OCI-LY7 (cell line): ENCODE data around the gene NEUROG1. TPM values are rescaled to one million over a fixed set of nuclear protein-coding genes. Genes with fewer than 3 reads are reported as not detected.

Experiments
- BruUV-seq: library from RNA; stranded (reverse); fragments of 400-500 nt; replicated peaks from 2 replicates; lab custom pipeline; 2021; lab: Mats Ljungman, UMichigan
- CTCF ChIA-PET: fragments of 300-600 bp; sonication (Branson Sonifier 250); formaldehyde crosslinking; loops from one replicate; lab custom pipeline; 2022; ENCODE audit warnings: antibody characterized with exemption; ENCODE audit not compliant: unreplicated experiment; lab: Charles Lee
- POLR2A ChIA-PET: fragments of 300-600 bp; sonication (Branson Sonifier 250); formaldehyde crosslinking; loops from one replicate; lab custom pipeline; 2022; ENCODE audit warnings: antibody characterized with exemption; lab: Charles Lee
- DNase-seq: peaks from one replicate; pipeline ENCODE4 v3.0.0-alpha.2; 2015; ENCODE audit warnings: low spot score
- H2AFZ ChIP-seq: fragments of 200-600 bp; sonication (generic), shearing (Covaris generic); 2 replicates; pipeline ENCODE4 v1.6.1; 2014; ENCODE audit warnings: mild to moderate bottlenecking, antibody characterized with exemption, low read length, moderate library complexity
- H3K27ac ChIP-seq: fragments of 200-600 bp; sonication (generic); 2 replicates; pipeline ENCODE4 v1.5.1; 2014; ENCODE audit warnings: mixed run types, low read depth, mild to moderate bottlenecking, moderate library complexity, low read length, inconsistent platforms; ENCODE audit not compliant: poor library complexity, severe bottlenecking
- H3K36me3 ChIP-seq: fragments of 200-600 bp; sonication (generic); 2 replicates; pipeline ENCODE4 v1.6.1; 2014; ENCODE audit warnings: mild to moderate bottlenecking, antibody characterized with exemption, low read length, moderate library complexity, mixed read lengths; ENCODE audit not compliant: insufficient read depth
- H3K4me1 ChIP-seq: fragments of 200-600 bp; sonication (generic); 2 replicates; pipeline ENCODE4 v1.5.1; 2014; ENCODE audit warnings: mild to moderate bottlenecking, low read length; ENCODE audit not compliant: insufficient read depth, poor library complexity, severe bottlenecking
- H3K4me2 ChIP-seq: fragments of 200-600 bp; sonication (generic); 2 replicates; pipeline ENCODE4 v1.6.1; 2014; ENCODE audit warnings: mild to moderate bottlenecking, low read length
- H3K4me3 ChIP-seq: fragments of 200-600 bp; sonication (generic); 2 replicates; pipeline ENCODE4 v1.5.1; 2014; ENCODE audit warnings: mild to moderate bottlenecking, low read depth, low read length; ENCODE audit not compliant: poor library complexity, severe bottlenecking
- H3K79me2 ChIP-seq: fragments of 200-600 bp; sonication (generic); 2 replicates; pipeline ENCODE4 v1.6.1; 2016; ENCODE audit warnings: low read depth, mild to moderate bottlenecking, low read length, moderate library complexity, mixed read lengths; ENCODE audit not compliant: insufficient read depth
- H3K9me2 ChIP-seq: fragments of 200-600 bp; sonication (generic); 2 replicates; pipeline ENCODE4 v1.6.1; 2016; ENCODE audit warnings: mild to moderate bottlenecking, low read length, mixed read lengths; ENCODE audit not compliant: insufficient read depth
- H3K9me3 ChIP-seq: fragments of 200-600 bp; sonication (generic); 2 replicates; pipeline ENCODE4 v1.6.1; 2014; ENCODE audit warnings: mild to moderate bottlenecking, mixed run types, low read length, mixed read lengths
- H4K20me1 ChIP-seq: fragments of 200-600 bp; sonication (generic); 2 replicates; pipeline ENCODE4 v1.6.1; 2014; ENCODE audit warnings: mild to moderate bottlenecking, antibody characterized with exemption, low read length, moderate library complexity, mixed read lengths; ENCODE audit not compliant: insufficient read depth
- CTCF ChIP-seq: fragments of 200-600 bp; sonication (generic); conservative IDR thresholded peaks from 2 replicates; pipeline ENCODE4 v1.5.1; 2014; ENCODE audit warnings: mild to moderate bottlenecking, antibody characterized with exemption, low read length, moderate library complexity, mixed read lengths
- EZH2phosphoT487 ChIP-seq: fragments of 200-600 bp; sonication (generic); IDR thresholded peaks from 2 replicates; pipeline ENCODE4 v1.6.1; 2018; ENCODE audit warnings: low read depth, borderline replicate concordance, mild to moderate bottlenecking, mixed run types, antibody characterized with exemption, low read length, moderate library complexity, mixed read lengths
- intact Hi-C: fragments of 100-400 bp; cut with micrococcal nuclease; formaldehyde crosslinking; loops from one replicate; pipeline ENCODE4 v1.10.0; 2022; ENCODE audit not compliant: unreplicated experiment
- total RNA-seq, 2 experiments: library from RNA; depleted of rRNA in 1 of 2; stranded (reverse); fragments of >200 nt in 1 of 2; shearing (Covaris generic) in 1 of 2; gene quantifications; 2 replicates each; pipeline ENCODE4 v1.2.3, GENCODE V29; 2014 to 2022

NEUROG1 gene
- total RNA-seq, 2 experiments from 2014 or later = not detected

GRCh38 chr5:135546101-135546500 lies 10.3 kb upstream of the NEUROG1 start:
- BruUV-seq = no TSS peak
- ChIA-PET CTCF (no interaction called here), POLR2A (no interaction called here)
- no peaks in the 10 kb centered on the region for H3K9me2 ChIP-seq
- no peaks in the 10 kb centered on the region for H3K4me1 ChIP-seq
- TF ChIP-seq CTCF (no peak), EZH2phosphoT487 (no peak)
- H3K4me3 ChIP-seq = no peak overlapping the region
- H3K4me2 ChIP-seq = no peak overlapping the region
- DNase-seq = no peak
- no peaks in the 10 kb centered on the region for H3K79me2 ChIP-seq
- no peaks in the 10 kb centered on the region for H3K36me3 ChIP-seq
- H4K20me1 ChIP-seq = no peaks in the 10 kb centered on the region
- no peaks in the 10 kb centered on the region for H3K9me3 ChIP-seq
- intact Hi-C loops = no loop called here
- H2AFZ ChIP-seq = no peak overlapping the region
- H3K27ac ChIP-seq = no peak overlapping the region

- intact Hi-C loops = no loop called here
- ChIA-PET POLR2A (no interaction called here), CTCF (no interaction called here)
- Histone ChIP-seq H3K79me2 (no peaks in the 10 kb centered on the region), H2AFZ (no peak overlapping the region), H3K36me3 (no peaks in the 10 kb centered on the region), H3K9me3 (no peaks in the 10 kb centered on the region), H4K20me1 (no peaks in the 10 kb centered on the region), H3K4me3 (no peak overlapping the region), H3K4me1 (no peaks in the 10 kb centered on the region), H3K27ac (no peak overlapping the region), H3K9me2 (no peaks in the 10 kb centered on the region), H3K4me2 (no peak overlapping the region)
- DNase-seq = no peak
- no TSS peak for BruUV-seq
- TF ChIP-seq CTCF (no peak), EZH2phosphoT487 (no peak)
Measured at GRCh38 chr5:135545099-135545498, 9.3 kb upstream of the NEUROG1 start.

DNA sequence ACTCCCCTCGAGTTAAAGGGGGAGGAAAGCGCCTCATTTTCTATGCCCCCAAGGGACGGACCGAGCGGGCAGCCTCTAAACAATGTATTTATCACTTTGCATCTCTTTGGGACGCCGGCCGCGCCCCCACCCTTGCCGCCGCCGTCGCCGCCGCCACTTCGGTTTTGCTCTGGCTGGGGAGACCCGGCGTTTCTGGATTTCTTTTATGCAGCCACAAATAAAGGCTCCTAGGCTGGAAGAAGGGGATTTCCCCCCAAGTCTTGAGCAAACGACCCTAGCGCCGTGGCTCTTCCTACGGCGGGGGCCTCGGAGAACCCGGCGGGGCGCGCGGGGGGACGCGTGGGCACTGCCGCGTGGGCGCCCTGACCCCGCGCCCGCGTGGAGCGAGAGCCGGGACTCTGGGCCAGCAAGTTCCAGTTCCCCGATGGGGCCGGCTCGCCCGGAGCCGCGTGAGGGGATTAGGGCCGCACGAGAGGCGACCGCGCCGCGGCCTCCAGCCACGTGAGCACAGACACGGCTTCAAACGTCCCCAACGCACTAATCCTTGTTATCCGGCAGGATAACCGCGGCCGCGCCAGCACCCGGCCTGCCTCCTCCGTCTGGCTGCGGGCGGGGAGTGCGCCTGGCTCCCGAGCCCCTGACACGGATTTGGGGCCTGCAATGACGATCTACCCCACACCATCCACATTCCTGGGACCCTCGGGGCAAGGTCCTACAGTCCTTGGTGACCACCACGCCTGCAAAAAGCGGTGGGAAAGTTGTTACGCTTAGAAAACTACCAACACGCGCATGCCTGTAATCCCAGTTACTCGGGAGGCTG lies 7.9 kb upstream of the NEUROG1 start:
- BruUV-seq = no TSS peak
- no peak for DNase-seq
- no peak overlapping the region for H3K4me2 ChIP-seq
- H3K9me2 ChIP-seq = no peaks in the 10 kb centered on the region
- H3K4me3 ChIP-seq = no peak overlapping the region
- H3K36me3 ChIP-seq = no peaks in the 10 kb centered on the region
- intact Hi-C loops = no loop called here
- H3K9me3 ChIP-seq = no peaks in the 10 kb centered on the region
- H4K20me1 ChIP-seq = no peaks in the 10 kb centered on the region
- TF ChIP-seq CTCF = no peak
- no peak for TF ChIP-seq EZH2phosphoT487
- ChIA-PET POLR2A (no interaction called here), CTCF (no interaction called here)
- no peak overlapping the region for H3K27ac ChIP-seq
- no peak overlapping the region for H2AFZ ChIP-seq
- H3K79me2 ChIP-seq = no peaks in the 10 kb centered on the region
- no peaks in the 10 kb centered on the region for H3K4me1 ChIP-seq
